Mucosa of descending colon (tissue), 3 donors: Measurements from ENCODE around the gene CNTNAP2. TPM values are rescaled to one million over a fixed set of nuclear protein-coding genes. Genes with fewer than 3 reads are reported as not detected.

ENCODE experiments used
- ATAC-seq: fragments of 200-7000 bp; cut with Tn5 transposase; one replicate; pipeline ENCODE4 v1.9.1; 2020; ENCODE audit warnings: mild to moderate bottlenecking, moderate library complexity
- DNase-seq, 3 donors: peaks; one replicate each; pipeline ENCODE4 v3.0.0-alpha.2; 2020
- H3K36me3 ChIP-seq: fragments of 200-600 bp; one replicate; pipeline ENCODE4 v1.8.0; 2021; ENCODE audit warnings: low read depth, mild to moderate bottlenecking
- H3K4me1 ChIP-seq: fragments of 200-600 bp; one replicate; pipeline ENCODE4 v1.8.0; 2021; ENCODE audit warnings: low read depth, mild to moderate bottlenecking
- H3K4me3 ChIP-seq: fragments of 200-600 bp; one replicate; pipeline ENCODE4 v1.8.0; 2021; ENCODE audit warnings: mild to moderate bottlenecking
- H3K9me3 ChIP-seq: fragments of 200-600 bp; one replicate; pipeline ENCODE4 v1.8.0; 2021; ENCODE audit warnings: mild to moderate bottlenecking
- intact Hi-C, 2 donors: fragments of 100-400 bp; cut with DNase I in 1 of 2; cut with micrococcal nuclease in 1 of 2; formaldehyde crosslinking; loops; one replicate each; pipeline versions ENCODE4 v1.11.0 to v1.11.1; 2022; cut with DNase I, micrococcal nuclease
- total RNA-seq, 3 donors: library from RNA; stranded (reverse); fragmentation: NEBNext Ultra II Directional in 2 of 3; extraction: Animal tissue kit (Norgen Biotek cat#: 25700) in 2 of 3; gene quantifications; one replicate each; pipeline versions ENCODE4 v1.2.1 to v1.2.4, GENCODE V29; 2021 to 2023
- TF ChIP-seq, protein P1 (sequence below): fragments of 200-600 bp; IDR thresholded peaks from one replicate; pipeline ENCODE4 v1.8.0; 2022; ENCODE audit warnings: antibody characterized with exemption, mild to moderate bottlenecking
- donor health status: DM: no; HTN: no; CAD: no; lungs with moderate emphysema.
- donor health status: DM: no; HTN: no; CAD: no.
- donor health status: DM: no; HTN: yes; CAD: no.

Gene CNTNAP2
- total RNA-seq, 3 donors from 2014 or later: 3.1 to 5.9 (median 4.2) TPM

DNA sequence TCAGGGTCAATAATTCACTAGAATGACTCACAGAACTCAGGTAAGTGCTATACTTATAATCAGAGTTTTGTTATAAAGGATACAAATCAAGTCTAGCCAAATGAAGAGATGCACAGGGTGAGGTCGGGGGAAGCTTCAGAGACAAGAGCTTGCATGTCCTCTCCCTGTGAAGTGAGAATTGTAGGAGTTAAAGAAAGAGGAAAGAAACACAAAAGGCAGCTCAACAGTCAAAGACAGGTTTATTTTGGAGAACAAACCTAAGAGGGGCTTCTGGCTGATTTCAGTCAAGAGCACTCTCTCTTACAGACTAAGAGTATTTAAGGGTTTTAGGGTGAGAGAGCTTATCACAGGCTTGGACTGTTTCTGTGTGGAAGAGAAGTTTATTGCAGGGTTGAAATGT, 1873.5 kb downstream of the CNTNAP2 start:
- no peaks in the 10 kb centered on the region for H3K9me3 ChIP-seq
- TF ChIP-seq, protein P1, sequence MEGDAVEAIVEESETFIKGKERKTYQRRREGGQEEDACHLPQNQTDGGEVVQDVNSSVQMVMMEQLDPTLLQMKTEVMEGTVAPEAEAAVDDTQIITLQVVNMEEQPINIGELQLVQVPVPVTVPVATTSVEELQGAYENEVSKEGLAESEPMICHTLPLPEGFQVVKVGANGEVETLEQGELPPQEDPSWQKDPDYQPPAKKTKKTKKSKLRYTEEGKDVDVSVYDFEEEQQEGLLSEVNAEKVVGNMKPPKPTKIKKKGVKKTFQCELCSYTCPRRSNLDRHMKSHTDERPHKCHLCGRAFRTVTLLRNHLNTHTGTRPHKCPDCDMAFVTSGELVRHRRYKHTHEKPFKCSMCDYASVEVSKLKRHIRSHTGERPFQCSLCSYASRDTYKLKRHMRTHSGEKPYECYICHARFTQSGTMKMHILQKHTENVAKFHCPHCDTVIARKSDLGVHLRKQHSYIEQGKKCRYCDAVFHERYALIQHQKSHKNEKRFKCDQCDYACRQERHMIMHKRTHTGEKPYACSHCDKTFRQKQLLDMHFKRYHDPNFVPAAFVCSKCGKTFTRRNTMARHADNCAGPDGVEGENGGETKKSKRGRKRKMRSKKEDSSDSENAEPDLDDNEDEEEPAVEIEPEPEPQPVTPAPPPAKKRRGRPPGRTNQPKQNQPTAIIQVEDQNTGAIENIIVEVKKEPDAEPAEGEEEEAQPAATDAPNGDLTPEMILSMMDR: no peak
- no peaks in the 10 kb centered on the region for H3K4me1 ChIP-seq
- DNase-seq (no peak), ATAC-seq (no peak)
- intact Hi-C loops: no loop called here
- H3K36me3 ChIP-seq: no peaks in the 10 kb centered on the region
- no peak overlapping the region for H3K4me3 ChIP-seq

DNA sequence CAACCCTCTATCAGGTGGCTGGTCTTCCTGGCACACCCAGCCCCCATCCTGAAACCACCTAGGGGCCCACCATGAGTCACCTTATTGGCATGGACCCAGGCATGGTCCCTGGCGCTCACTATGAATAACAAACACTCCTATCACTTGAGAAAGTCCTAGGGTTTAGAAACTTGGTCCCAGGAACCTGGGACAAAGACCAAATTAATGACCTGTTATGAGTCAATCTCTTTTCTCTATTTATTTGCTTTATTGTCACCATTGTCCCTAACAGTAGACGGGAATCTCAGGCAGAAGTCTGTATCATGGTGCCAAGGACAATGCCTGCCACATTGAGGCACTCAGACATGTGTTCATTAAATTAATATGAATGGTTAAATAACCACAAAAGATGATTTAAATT, 1874.3 kb downstream of the CNTNAP2 start:
- Histone ChIP-seq H3K9me3 (no peaks in the 10 kb centered on the region), H3K4me3 (no peak overlapping the region), H3K4me1 (no peaks in the 10 kb centered on the region), H3K36me3 (no peaks in the 10 kb centered on the region)
- intact Hi-C loops: no loop called here
- TF ChIP-seq, protein P1: no peak
- DNase-seq (no peak), ATAC-seq (no peak)

DNA sequence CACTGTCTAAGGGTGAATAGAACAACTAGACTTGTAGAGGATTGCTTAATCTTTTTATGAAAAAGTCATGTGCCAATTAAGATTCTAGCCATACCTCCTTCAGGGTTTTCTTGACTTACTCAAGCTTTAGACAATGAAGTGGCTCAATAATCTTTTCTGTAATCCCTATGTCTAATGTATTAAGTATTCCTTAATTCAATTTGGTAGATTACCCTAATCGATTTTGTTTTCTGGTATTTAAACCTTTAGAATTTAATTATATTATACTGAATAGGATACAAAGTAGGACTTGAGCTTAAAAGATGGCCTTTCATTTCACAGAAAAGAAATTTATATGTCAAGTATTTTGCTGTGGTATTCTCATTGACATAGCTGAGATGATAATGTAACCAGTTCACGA, 1876.1 kb downstream of the CNTNAP2 start:
- intact Hi-C loops: no loop called here
- ATAC-seq (no peak), DNase-seq (no peak)
- no peaks in the 10 kb centered on the region for H3K4me1 ChIP-seq
- H3K36me3 ChIP-seq: no peaks in the 10 kb centered on the region
- TF ChIP-seq, protein P1: no peak
- H3K9me3 ChIP-seq: no peaks in the 10 kb centered on the region
- no peak overlapping the region for H3K4me3 ChIP-seq

DNA sequence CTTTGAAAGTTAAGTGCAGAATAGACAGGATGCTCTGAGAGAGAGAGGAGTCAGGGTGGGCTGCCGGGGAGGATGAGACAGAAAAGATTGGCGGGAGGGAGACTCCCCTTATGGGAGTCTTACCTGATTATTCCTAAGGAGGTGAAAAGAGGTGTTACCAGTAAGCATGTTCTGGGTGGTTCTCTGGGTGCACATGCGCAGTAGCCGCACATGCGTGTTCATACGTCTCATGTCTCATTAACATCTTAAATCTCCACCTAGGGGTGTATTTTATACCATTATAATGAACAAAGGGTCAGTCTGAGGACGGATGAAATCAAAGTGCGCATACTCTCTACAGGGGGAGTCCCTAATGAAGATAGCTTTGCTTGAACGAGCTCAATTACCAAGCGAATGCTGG, 1881.0 kb downstream of the CNTNAP2 start:
- no peaks in the 10 kb centered on the region for H3K9me3 ChIP-seq
- intact Hi-C loops: no loop called here
- H3K4me3 ChIP-seq: no peak overlapping the region
- no peaks in the 10 kb centered on the region for H3K36me3 ChIP-seq
- TF ChIP-seq, protein P1: no peak
- no peaks in the 10 kb centered on the region for H3K4me1 ChIP-seq
- DNase-seq: no peak
- ATAC-seq: no peak

DNA sequence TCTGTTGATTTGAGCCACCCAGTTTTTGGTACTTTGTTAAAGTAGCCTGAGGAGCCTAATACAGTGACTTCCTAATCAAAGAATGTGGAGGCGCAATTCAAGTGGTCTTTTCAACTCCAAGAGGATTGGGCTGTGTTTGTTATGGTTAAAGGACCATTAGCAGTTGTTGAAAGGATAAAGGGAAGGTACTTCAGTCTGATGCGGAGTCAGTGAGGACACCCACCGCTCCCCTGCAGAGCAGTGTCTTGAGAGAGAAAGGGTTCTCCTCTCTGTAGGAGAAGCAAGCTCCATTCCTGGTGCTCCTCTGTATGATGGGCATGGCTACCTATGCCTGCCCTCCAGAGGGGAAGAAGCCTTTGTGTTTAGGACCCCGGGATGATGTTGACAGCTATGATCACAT, 1883.4 kb downstream of the CNTNAP2 start:
- no peak for DNase-seq
- Histone ChIP-seq H3K9me3 (no peaks in the 10 kb centered on the region), H3K4me1 (no peaks in the 10 kb centered on the region), H3K4me3 (no peak overlapping the region), H3K36me3 (no peaks in the 10 kb centered on the region)
- TF ChIP-seq, protein P1: no peak
- intact Hi-C loops: no loop called here
- ATAC-seq: no peak

DNA sequence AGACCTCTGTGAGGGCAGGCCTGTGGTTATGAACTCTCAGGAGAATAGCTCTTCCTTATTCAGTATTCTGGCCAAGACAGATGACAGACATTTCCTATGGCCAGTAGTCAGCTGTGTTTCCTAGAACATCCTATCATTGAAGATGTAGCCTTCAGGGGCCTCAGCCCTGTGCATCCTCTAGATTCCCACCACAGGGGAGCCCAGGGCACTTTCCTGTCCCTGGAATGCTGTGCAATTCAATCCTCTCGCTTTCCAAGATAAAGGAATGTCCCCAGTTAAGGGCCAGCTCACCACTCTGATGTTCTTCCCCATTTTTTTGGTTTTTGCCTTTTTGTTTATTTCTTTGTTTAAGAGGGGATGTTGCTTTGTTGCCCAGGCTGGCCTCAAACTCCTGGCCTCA, 1895.2 kb downstream of the CNTNAP2 start:
- no peak for DNase-seq
- ATAC-seq: no peak
- intact Hi-C loops: no loop called here
- TF ChIP-seq, protein P1: no peak
- Histone ChIP-seq H3K4me3 (no peak overlapping the region), H3K9me3 (no peaks in the 10 kb centered on the region), H3K36me3 (no peaks in the 10 kb centered on the region), H3K4me1 (no peaks in the 10 kb centered on the region)
